MM.1S (cell line): ENCODE measurements around the gene SUCNR1.
"Not testable (repeated sequence)": the region's sequence is repeated elsewhere in the genome, so short reads cannot be mapped to it uniquely, and the experiment has no call there.

Source experiments
- EZH2 ChIP-seq: fragments of 300-600 bp; sonication (generic); optimal IDR thresholded peaks from 2 replicates; pipeline ENCODE3; 2017; ENCODE audit warnings: low read depth, mild to moderate bottlenecking, antibody characterized with exemption, low read length, mixed read lengths
- EZH2phosphoT487 ChIP-seq: fragments of 300-600 bp; sonication (generic); IDR thresholded peaks from 2 replicates; pipeline ENCODE4 v1.6.1; 2018; ENCODE audit warnings: antibody characterized with exemption, low read length
- TF ChIP-seq, protein P1 (sequence below): fragments of 300-600 bp; sonication (generic); IDR thresholded peaks from 2 replicates; pipeline ENCODE4 v1.5.1; 2016; ENCODE audit warnings: antibody characterized with exemption, low read length, mixed read lengths

GRCh38 chr3:151887450-151888211 is 14.2 kb downstream of the SUCNR1 start:
- not testable (repeated sequence) for TF ChIP-seq EZH2, EZH2phosphoT487
- TF ChIP-seq, protein P1, sequence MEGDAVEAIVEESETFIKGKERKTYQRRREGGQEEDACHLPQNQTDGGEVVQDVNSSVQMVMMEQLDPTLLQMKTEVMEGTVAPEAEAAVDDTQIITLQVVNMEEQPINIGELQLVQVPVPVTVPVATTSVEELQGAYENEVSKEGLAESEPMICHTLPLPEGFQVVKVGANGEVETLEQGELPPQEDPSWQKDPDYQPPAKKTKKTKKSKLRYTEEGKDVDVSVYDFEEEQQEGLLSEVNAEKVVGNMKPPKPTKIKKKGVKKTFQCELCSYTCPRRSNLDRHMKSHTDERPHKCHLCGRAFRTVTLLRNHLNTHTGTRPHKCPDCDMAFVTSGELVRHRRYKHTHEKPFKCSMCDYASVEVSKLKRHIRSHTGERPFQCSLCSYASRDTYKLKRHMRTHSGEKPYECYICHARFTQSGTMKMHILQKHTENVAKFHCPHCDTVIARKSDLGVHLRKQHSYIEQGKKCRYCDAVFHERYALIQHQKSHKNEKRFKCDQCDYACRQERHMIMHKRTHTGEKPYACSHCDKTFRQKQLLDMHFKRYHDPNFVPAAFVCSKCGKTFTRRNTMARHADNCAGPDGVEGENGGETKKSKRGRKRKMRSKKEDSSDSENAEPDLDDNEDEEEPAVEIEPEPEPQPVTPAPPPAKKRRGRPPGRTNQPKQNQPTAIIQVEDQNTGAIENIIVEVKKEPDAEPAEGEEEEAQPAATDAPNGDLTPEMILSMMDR, result not testable (repeated sequence)
